Posterior vena cava (tissue), 2 donors: ENCODE measurements around the gene C1QTNF3. TPM values are rescaled to one million over a fixed set of nuclear protein-coding genes. Genes with fewer than 3 reads are reported as not detected.

Source experiments
- DNase-seq: peaks from one replicate; pipeline ENCODE4 v3.0.0-alpha.2; 2020; ENCODE audit warnings: low spot score
- intact Hi-C, 2 donors: fragments of 100-400 bp; cut with DNase I; formaldehyde crosslinking; loops; one replicate each; pipeline versions ENCODE4 v1.14.1 to v1.14.2; 2022 to 2023
- total RNA-seq, 2 donors: library from RNA; stranded (reverse); fragmentation: NEBNext Ultra II Directional; extraction: Animal tissue kit (Norgen Biotek cat#: 25700); gene quantifications; one replicate each; pipeline ENCODE4 v1.2.1, GENCODE V29; 2021
- donor health status: DM: yes; HTN: yes; CAD: no.
- donor health status: DM: yes; HTN: yes; CAD: no.

C1QTNF3 gene
- total RNA-seq, 2 donors from 2014 or later = 11.9 to 31.3 TPM

GRCh38 chr5:33973271-33973670, 69.7 kb downstream of the C1QTNF3 start:
- DNase-seq = no peak
- intact Hi-C loops = no loop called here

GRCh38 chr5:33969572-33970452, 73.2 kb downstream of the C1QTNF3 start:
- intact Hi-C loops = no loop called here
- DNase-seq = no peak

- DNase-seq = no peak
- intact Hi-C loops = no loop called here
Measured at GRCh38 chr5:33968211-33969005, 74.6 kb downstream of the C1QTNF3 start.

Other genes starting within 250 kb of the C1QTNF3 start
- 1 to 10 TPM; 5.9 to 7.1 TPM for gene ADAMTS12, start 151.2 kb downstream of the C1QTNF3 start, total RNA-seq
- not detected for gene RXFP3, start 106.8 kb downstream of the C1QTNF3 start, total RNA-seq
- gene SLC45A2, start 58.5 kb downstream of the C1QTNF3 start, total RNA-seq = not detected
- gene AMACR, start 35.2 kb downstream of the C1QTNF3 start, total RNA-seq = 1 to 10 TPM; 6.4 to 9.4 TPM